Right atrium auricular region (tissue), 2 donors: ENCODE data around the gene CPT2. TPM values are rescaled to one million over a fixed set of nuclear protein-coding genes. Genes with fewer than 3 reads are reported as not detected.

Source experiments
- DNase-seq: peaks from one replicate; pipeline ENCODE4 v3.0.0-alpha.2; 2019; ENCODE audit warnings: low spot score
- H3K27ac ChIP-seq, 2 donors: fragments of 200-600 bp; sonication (generic); 1 replicate in 1 of 2; 2 replicates in 1 of 2; pipeline ENCODE4 v1.5.1; 2016 to 2019
- H3K27me3 ChIP-seq, 2 donors: fragments of 200-600 bp; sonication (generic); one replicate each; pipeline versions ENCODE4 v1.5.1 to v1.6.0; 2017 to 2019
- H3K36me3 ChIP-seq: fragments of 200-600 bp; sonication (generic); one replicate; pipeline ENCODE4 v1.5.1; 2016
- H3K4me1 ChIP-seq, 2 donors: fragments of 200-600 bp; sonication (generic); one replicate each; pipeline versions ENCODE4 v1.5.1 to v1.6.0; 2017 to 2019
- H3K4me3 ChIP-seq, 2 donors: fragments of 200-600 bp; sonication (generic); 1 replicate in 1 of 2; 2 replicates in 1 of 2; pipeline ENCODE4 v1.5.1; 2017 to 2019; ENCODE audit warnings: mild to moderate bottlenecking in 1 of 2, moderate library complexity in 1 of 2
- H3K9me3 ChIP-seq, 2 donors: fragments of 200-600 bp; sonication (generic); one replicate each; pipeline ENCODE4 v1.5.1; 2019
- total RNA-seq, 2 donors: library from RNA; depleted of rRNA; stranded (reverse); fragments of >200 nt; gene quantifications; one replicate each; pipeline ENCODE4 v1.1.0, GENCODE V29; 2016
- TF ChIP-seq, protein P1 (sequence below), 2 donors: fragments of 200-600 bp; sonication (generic); IDR thresholded peaks; one replicate each; pipeline ENCODE4 v1.5.1; 2019; ENCODE audit warnings: antibody characterized with exemption in 2 of 2

The CPT2 gene
- total RNA-seq, 2 donors from 2014 or later: 16.0 to 33.6 TPM

DNA sequence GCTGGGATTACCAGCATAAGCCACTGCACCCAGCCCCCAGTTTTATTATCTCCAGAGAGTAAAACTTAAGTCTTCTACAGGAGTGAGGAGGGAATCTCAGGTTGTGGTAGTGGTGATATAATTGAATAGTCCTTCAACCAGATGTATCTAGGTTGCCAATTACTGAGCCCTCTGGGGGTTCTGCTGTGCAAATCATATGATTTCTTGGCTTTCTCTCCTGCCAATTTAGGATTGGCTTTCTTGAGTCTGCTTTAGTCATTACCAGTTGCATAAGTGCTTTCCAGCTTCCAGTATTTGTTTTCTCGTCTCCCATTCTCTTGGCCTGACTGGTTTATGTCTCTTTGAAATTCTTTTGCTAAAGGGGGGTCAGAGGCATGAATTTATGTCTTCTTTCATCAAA is 11.1 kb downstream of the CPT2 start:
- H3K4me1 ChIP-seq: peaks cover 0 to 10% of the 10 kb centered on the region in 2 donors
- TF ChIP-seq, protein P1, sequence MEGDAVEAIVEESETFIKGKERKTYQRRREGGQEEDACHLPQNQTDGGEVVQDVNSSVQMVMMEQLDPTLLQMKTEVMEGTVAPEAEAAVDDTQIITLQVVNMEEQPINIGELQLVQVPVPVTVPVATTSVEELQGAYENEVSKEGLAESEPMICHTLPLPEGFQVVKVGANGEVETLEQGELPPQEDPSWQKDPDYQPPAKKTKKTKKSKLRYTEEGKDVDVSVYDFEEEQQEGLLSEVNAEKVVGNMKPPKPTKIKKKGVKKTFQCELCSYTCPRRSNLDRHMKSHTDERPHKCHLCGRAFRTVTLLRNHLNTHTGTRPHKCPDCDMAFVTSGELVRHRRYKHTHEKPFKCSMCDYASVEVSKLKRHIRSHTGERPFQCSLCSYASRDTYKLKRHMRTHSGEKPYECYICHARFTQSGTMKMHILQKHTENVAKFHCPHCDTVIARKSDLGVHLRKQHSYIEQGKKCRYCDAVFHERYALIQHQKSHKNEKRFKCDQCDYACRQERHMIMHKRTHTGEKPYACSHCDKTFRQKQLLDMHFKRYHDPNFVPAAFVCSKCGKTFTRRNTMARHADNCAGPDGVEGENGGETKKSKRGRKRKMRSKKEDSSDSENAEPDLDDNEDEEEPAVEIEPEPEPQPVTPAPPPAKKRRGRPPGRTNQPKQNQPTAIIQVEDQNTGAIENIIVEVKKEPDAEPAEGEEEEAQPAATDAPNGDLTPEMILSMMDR (IDR thresholded peaks at IDR 0.05): no peak
- no peak for DNase-seq
- peaks cover 75% of the 10 kb centered on the region for H3K36me3 ChIP-seq
- no peak overlapping the region for H3K27ac ChIP-seq
- H3K4me3 ChIP-seq: no peak overlapping the region
- H3K9me3 ChIP-seq: no peaks in the 10 kb centered on the region
- H3K27me3 ChIP-seq: no peaks in the 10 kb centered on the region

DNA sequence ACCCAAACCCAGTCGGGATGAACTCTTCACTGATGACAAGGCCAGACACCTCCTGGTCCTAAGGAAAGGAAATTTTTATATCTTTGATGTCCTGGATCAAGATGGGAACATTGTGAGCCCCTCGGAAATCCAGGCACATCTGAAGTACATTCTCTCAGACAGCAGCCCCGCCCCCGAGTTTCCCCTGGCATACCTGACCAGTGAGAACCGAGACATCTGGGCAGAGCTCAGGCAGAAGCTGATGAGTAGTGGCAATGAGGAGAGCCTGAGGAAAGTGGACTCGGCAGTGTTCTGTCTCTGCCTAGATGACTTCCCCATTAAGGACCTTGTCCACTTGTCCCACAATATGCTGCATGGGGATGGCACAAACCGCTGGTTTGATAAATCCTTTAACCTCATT is 13.7 kb downstream of the CPT2 start:
- Histone ChIP-seq H3K27ac (no peak overlapping the region), H3K36me3 (peaks cover 73% of the 10 kb centered on the region), H3K9me3 (no peaks in the 10 kb centered on the region), H3K4me3 (no peak overlapping the region), H3K27me3 (no peaks in the 10 kb centered on the region), H3K4me1 (peaks cover 0 to 10% of the 10 kb centered on the region in 2 donors)
- DNase-seq: no peak
- TF ChIP-seq, protein P1 (IDR thresholded peaks at IDR 0.05): no peak

DNA sequence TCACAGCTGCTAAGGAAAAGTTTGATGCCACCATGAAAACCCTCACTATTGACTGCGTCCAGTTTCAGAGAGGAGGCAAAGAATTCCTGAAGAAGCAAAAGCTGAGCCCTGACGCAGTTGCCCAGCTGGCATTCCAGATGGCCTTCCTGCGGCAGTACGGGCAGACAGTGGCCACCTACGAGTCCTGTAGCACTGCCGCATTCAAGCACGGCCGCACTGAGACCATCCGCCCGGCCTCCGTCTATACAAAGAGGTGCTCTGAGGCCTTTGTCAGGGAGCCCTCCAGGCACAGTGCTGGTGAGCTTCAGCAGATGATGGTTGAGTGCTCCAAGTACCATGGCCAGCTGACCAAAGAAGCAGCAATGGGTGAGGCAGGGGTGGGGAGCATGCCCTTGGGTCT is 14.3 kb downstream of the CPT2 start:
- TF ChIP-seq, protein P1 (IDR thresholded peaks at IDR 0.05): no peak
- H3K4me3 ChIP-seq: no peak overlapping the region
- H3K27ac ChIP-seq: no peak overlapping the region
- H3K9me3 ChIP-seq: no peaks in the 10 kb centered on the region
- no peak for DNase-seq
- peaks cover 73% of the 10 kb centered on the region for H3K36me3 ChIP-seq
- peaks cover 0 to 10% of the 10 kb centered on the region in 2 donors for H3K4me1 ChIP-seq
- H3K27me3 ChIP-seq: no peaks in the 10 kb centered on the region

DNA sequence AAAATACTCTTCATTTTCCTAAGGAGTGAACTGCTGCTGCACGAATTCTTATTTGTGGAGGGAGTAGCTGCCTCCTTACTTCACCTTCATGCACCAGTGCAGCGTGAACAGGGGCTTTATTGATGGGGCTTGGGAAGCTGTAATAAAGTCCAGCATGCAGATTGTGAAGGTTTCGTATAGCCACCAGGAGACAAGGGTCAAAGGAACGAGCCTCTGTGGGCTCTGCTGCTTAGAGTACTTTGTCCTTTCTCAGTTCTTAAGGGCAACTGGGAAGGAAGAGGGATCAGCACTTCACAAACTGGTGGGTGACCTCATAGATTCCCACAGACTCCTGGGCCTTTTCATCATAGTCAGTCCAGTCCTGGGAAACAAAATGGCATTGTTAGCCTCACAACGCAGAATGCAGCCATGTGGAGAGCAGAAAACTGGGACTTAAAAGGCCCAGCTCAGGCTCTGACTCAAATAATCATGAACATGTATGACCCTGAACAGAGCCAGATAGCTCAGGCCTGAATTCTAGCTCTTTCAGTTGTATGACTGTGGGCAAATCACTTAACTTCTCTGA is 17.8 kb downstream of the CPT2 start:
- Histone ChIP-seq H3K36me3 (peaks cover 65% of the 10 kb centered on the region), H3K4me1 (peaks cover 0 to 3% of the 10 kb centered on the region in 2 donors), H3K4me3 (no peak overlapping the region), H3K27ac (no peak overlapping the region), H3K9me3 (no peaks in the 10 kb centered on the region), H3K27me3 (no peaks in the 10 kb centered on the region)
- TF ChIP-seq, protein P1 (IDR thresholded peaks at IDR 0.05): no peak
- no peak for DNase-seq

DNA sequence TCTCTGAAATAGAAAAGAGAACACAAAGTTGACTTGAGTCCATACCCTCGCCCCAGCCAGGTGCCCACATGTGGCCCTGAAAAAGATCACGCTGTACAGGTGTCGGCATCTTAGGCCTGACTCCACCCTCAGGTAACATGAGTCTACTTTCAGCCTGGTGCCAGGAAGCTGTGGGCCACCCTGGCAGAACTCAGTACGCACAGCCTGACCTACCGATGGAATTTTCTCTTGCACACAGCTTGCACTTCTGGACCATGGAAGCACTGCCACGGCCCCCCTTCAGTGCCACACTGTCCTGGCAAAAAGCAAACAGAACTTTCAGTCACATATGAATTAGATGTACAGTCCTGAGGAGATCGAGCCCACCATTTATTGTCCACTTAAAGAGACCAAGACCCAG is 21.6 kb downstream of the CPT2 start:
- peaks cover 28% of the 10 kb centered on the region for H3K36me3 ChIP-seq
- no peak overlapping the region for H3K4me3 ChIP-seq
- no peaks in the 10 kb centered on the region for H3K9me3 ChIP-seq
- H3K27me3 ChIP-seq: no peaks in the 10 kb centered on the region
- peaks cover 0 to 15% of the 10 kb centered on the region in 2 donors for H3K4me1 ChIP-seq
- DNase-seq: no peak
- no peak overlapping the region for H3K27ac ChIP-seq
- TF ChIP-seq, protein P1 (IDR thresholded peaks at IDR 0.05): no peak

DNA sequence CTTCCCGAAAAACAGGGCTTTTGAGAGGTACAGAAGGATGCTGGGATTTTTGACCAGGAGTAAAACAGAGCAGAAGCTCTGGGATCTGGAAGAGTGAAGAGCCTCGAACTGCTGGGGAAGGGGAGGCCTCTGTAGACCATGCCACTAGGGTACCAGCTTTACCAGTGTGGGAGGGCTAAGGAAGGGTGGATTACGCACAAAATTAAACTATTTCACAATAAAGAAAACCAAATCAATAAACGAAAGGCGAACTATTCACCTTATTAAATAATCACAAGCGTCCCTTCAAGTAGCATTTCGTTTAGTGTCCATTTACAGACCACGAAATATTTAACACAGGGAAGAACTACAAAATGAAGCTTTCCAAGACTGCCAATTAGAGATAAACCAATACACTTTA is 23.1 kb downstream of the CPT2 start:
- Histone ChIP-seq H3K27ac (peak overlapping the region; percentile 94), H3K4me1 (peaks cover 0 to 15% of the 10 kb centered on the region in 2 donors), H3K27me3 (no peaks in the 10 kb centered on the region), H3K4me3 (peak overlapping the region; percentile 73 to 82), H3K9me3 (no peaks in the 10 kb centered on the region), H3K36me3 (peaks cover 13% of the 10 kb centered on the region)
- DNase-seq: no peak
- TF ChIP-seq, protein P1 (IDR thresholded peaks at IDR 0.05): no peak
